HepG2 (cell line): ENCODE measurements around the gene HPS1. TPM values are rescaled to one million over a fixed set of nuclear protein-coding genes. Genes with fewer than 3 reads are reported as not detected.

Experiments used
- ATAC-seq: fragments of 200-7000 bp; cut with Tn5 transposase; 3 replicates; pipeline ENCODE4 v1.9.1; 2020; ENCODE audit warnings: mild to moderate bottlenecking, moderate library complexity
- BruUV-seq: library from RNA; stranded (reverse); fragments of 400-500 nt; replicated peaks from 2 replicates; lab custom pipeline; 2021; lab: Mats Ljungman, UMichigan
- CTCF ChIA-PET: fragments of 300-600 bp; formaldehyde crosslinking; extraction: SDS; loops from one replicate; lab custom pipeline; 2021; ENCODE audit warnings: low total read pairs, inconsistent platforms, low intra/inter-chr PET ratio; lab: Yijun Ruan, JAX
- POLR2A ChIA-PET: fragments of 350-600 bp; sonication (Branson Sonifier 250); formaldehyde crosslinking; loops from one replicate; lab custom pipeline; 2020; ENCODE audit warnings: antibody characterized with exemption, inconsistent platforms; lab: Yijun Ruan, JAX
- DNase-seq: peaks from one replicate; pipeline ENCODE4 v3.0.0-alpha.2; 2015; ENCODE audit warnings: low spot score
- FAIRE-seq: peaks from 3 replicates; lab custom pipeline; 2011; peaks lifted over from hg19 to GRCh38; lab: Jason Lieb, UNC
- H2AFZ ChIP-seq: one replicate; pipeline ENCODE4 v1.6.1; 2011; ENCODE audit warnings: low read length, inconsistent platforms
- H3K27ac ChIP-seq: fragments of 300-600 bp; 3 replicates; pipeline ENCODE4 v1.8.0; 2011; ENCODE audit warnings: mixed run types, mild to moderate bottlenecking, mixed read lengths, low read length, inconsistent platforms; ENCODE audit not compliant: insufficient read depth; ENCODE audit errors: extremely low read length
- H3K27me3 ChIP-seq, 2 experiments: fragments of 200-600 bp in 1 of 2; 2 replicates in 1 of 2; 3 replicates in 1 of 2; pipeline versions ENCODE4 v1.6.0 to v1.8.0; 2011; ENCODE audit warnings: low read length in 2 of 2, mild to moderate bottlenecking in 2 of 2, moderate library complexity in 2 of 2, inconsistent platforms in 1 of 2; ENCODE audit not compliant: insufficient read depth in 2 of 2, control insufficient read depth in 1 of 2
- H3K36me3 ChIP-seq, 2 experiments: fragments of 200-600 bp in 1 of 2; replicated peaks in 1 of 2; 2 replicates in 1 of 2; 3 replicates in 1 of 2; pipeline versions ENCODE4 v1.5.1 to v1.8.0; 2011; ENCODE audit warnings: low read length in 2 of 2, inconsistent platforms in 1 of 2; ENCODE audit not compliant: insufficient read depth in 2 of 2, control insufficient read depth in 1 of 2
- H3K4me1 ChIP-seq: 2 replicates; pipeline ENCODE4 v1.5.1; 2012; ENCODE audit warnings: low read length, inconsistent platforms; ENCODE audit not compliant: insufficient read depth
- H3K4me2 ChIP-seq: 2 replicates; pipeline ENCODE4 v1.6.0; 2011; ENCODE audit warnings: low read depth, low read length, inconsistent platforms
- H3K4me3 ChIP-seq, 3 experiments: fragments of 200-600 bp in 1 of 3; sonication (generic), shearing (Covaris generic) in 1 of 3; replicated peaks in 1 of 3; 2 replicates each; pipeline ENCODE4 v1.5.1; 2011 to 2016; ENCODE audit warnings: low read length in 3 of 3, inconsistent platforms in 2 of 3, low read depth in 2 of 3, mild to moderate bottlenecking in 2 of 3, control low read depth in 1 of 3, mixed read lengths in 1 of 3; ENCODE audit not compliant: insufficient read depth in 1 of 3
- H3K79me2 ChIP-seq: one replicate; pipeline ENCODE4 v1.6.1; 2011; ENCODE audit warnings: low read length, inconsistent platforms; ENCODE audit not compliant: insufficient read depth
- H3K9ac ChIP-seq: 2 replicates; pipeline ENCODE4 v1.6.0; 2011; ENCODE audit warnings: mild to moderate bottlenecking, low read depth, low read length, inconsistent platforms; ENCODE audit not compliant: insufficient read depth
- H3K9me3 ChIP-seq: 2 replicates; pipeline ENCODE4 v1.5.1; 2012; ENCODE audit warnings: mild to moderate bottlenecking, low read length
- H4K20me1 ChIP-seq: 2 replicates; pipeline ENCODE4 v1.6.0; 2011; ENCODE audit warnings: inconsistent platforms, mild to moderate bottlenecking, low read length, moderate library complexity; ENCODE audit not compliant: insufficient read depth
- ATF7-NPFF ChIP-seq: sonication (generic); formaldehyde crosslinking; IDR thresholded peaks from 2 replicates; pipeline ENCODE4 v1.8.1; 2023; ENCODE audit warnings: mild to moderate bottlenecking, low read depth, missing genetic modification reagents, moderate library complexity
- IKZF1 ChIP-seq: fragments of 450-650 bp; IDR thresholded peaks from 2 replicates; pipeline ENCODE4 v1.7.1; 2016
- NCOA5 ChIP-seq: sonication (generic); formaldehyde crosslinking; IDR thresholded peaks from 2 replicates; pipeline ENCODE4 v1.4.0; 2020; ENCODE audit warnings: missing genetic modification reagents
- POGZ ChIP-seq: sonication (generic); formaldehyde crosslinking; IDR thresholded peaks from 2 replicates; pipeline ENCODE4 v1.4.0; 2020; ENCODE audit warnings: mild to moderate bottlenecking, missing genetic modification reagents
- TCF12 ChIP-seq, 2 experiments: fragments of 450-650 bp in 1 of 2; sonication (generic) in 1 of 2; formaldehyde crosslinking in 1 of 2; IDR thresholded peaks; 2 replicates each; pipeline versions ENCODE4 v1.6.1 to v1.8.0; 2017 to 2022; ENCODE audit warnings: antibody characterized with exemption in 1 of 2, mild to moderate bottlenecking in 1 of 2, missing genetic modification reagents in 1 of 2, moderate library complexity in 1 of 2
- ZKSCAN1 ChIP-seq: fragments of 150-350 bp; IDR thresholded peaks from 2 replicates; pipeline ENCODE4 v1.6.1; 2014; ENCODE audit warnings: low read length
- ZNF746 ChIP-seq: sonication (generic); formaldehyde crosslinking; IDR thresholded peaks from 2 replicates; pipeline ENCODE4 v1.8.0; 2022; ENCODE audit warnings: mild to moderate bottlenecking, missing genetic modification reagents
- ZSCAN9 ChIP-seq: IDR thresholded peaks from 2 replicates; pipeline ENCODE4 v1.6.1; 2016; ENCODE audit warnings: borderline replicate concordance
- WGBS: methylation state at CpG from one replicate; pipeline ENCODE4 v1.1.6; 2017; ENCODE audit warnings: low lambda C conversion rate; 5-methylcytosine and 5-hydroxymethylcytosine counted together
- in situ Hi-C: cut with HindIII; loops from 2 replicates; pipeline ENCODE4 v1.10.0; 2017; ENCODE audit warnings: low pct_unique_long_range_greater_than_20kb; ENCODE audit not compliant: extremely low pct_ligation_motif_present
- intact Hi-C: fragments of 100-400 bp; cut with micrococcal nuclease; formaldehyde crosslinking; loops from one replicate; pipeline ENCODE4 v1.10.0; 2022; ENCODE audit not compliant: unreplicated experiment
- polyA plus RNA-seq, 8 experiments: library from polyadenylated mRNA; depleted of rRNA in 3 of 8; stranded (reverse) in 7 of 8; unstranded in 1 of 8; fragments of >200 nt; fragmentation: Illumina TruSeq in 4 of 8; extraction: Trizol in 4 of 8; gene quantifications; 2 replicates each; pipeline versions ENCODE4 v1.2.1 to v1.2.3, GENCODE V29; 2011 to 2016; ENCODE audit warnings: low read depth in 4 of 8, missing spikeins in 1 of 8, mixed read lengths in 1 of 8; ENCODE audit not compliant: insufficient read depth in 1 of 8
- total RNA-seq, 5 experiments: library from RNA; depleted of rRNA; stranded (reverse); fragments of >200 nt; fragmentation: Illumina TruSeq; extraction: Trizol; gene quantifications; 2 replicates each; pipeline ENCODE4 v1.2.3, GENCODE V29; 2016; ENCODE audit warnings: low read depth in 1 of 5
- TF ChIP-seq, protein P1 (sequence below): sonication (generic); formaldehyde crosslinking; IDR thresholded peaks from 2 replicates; pipeline ENCODE4 v1.4.0; 2020; ENCODE audit warnings: missing genetic modification reagents
- TF ChIP-seq, protein P2 (sequence below): sonication (generic); formaldehyde crosslinking; IDR thresholded peaks from 2 replicates; pipeline ENCODE4; 2020; ENCODE audit warnings: missing genetic modification reagents, mild to moderate bottlenecking, borderline replicate concordance
- TF ChIP-seq, protein P3 (sequence below): sonication (generic); formaldehyde crosslinking; IDR thresholded peaks from 2 replicates; pipeline ENCODE4 v1.5.1; 2020; ENCODE audit warnings: mild to moderate bottlenecking, moderate library complexity, missing genetic modification reagents

The HPS1 gene
- total and polyA plus RNA-seq, 2 of the 13 experiments (the other 11 are each of a cell fraction or from before 2014, with no cell fraction given), result 24.6 to 25.8 TPM

DNA sequence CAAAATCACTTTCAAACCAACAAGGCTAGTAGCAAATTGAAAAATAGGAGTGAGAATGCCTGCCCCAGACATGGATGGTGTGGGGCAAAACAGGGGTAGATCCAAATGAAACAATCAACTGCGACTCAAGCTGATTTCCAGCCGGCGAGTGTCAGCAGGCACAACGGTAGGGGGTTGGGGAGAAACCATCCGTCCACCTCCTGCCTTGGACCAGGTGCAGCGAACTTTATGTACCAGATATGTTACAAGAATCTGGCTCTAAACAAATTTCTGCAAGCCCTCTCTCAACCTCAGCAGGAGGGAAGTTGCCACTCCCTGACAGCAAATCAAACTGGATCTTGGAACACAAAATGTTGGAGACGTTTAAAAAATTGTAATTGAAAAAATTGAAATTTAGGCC lies 76.9 kb downstream of the HPS1 start:
- Histone ChIP-seq H3K9me3 (no peaks in the 10 kb centered on the region), H3K36me3 (no peaks in the 10 kb centered on the region), H3K4me1 (no peaks in the 10 kb centered on the region), H3K79me2 (no peaks in the 10 kb centered on the region), H3K4me3 (no peak overlapping the region), H4K20me1 (no peaks in the 10 kb centered on the region), H3K9ac (no peak overlapping the region), H3K27me3 (peaks cover 6 to 59% of the 10 kb centered on the region in 2 experiments; a peak in 3 of 5 replicates), H2AFZ (no peak overlapping the region), H3K27ac (no peak overlapping the region)
- FAIRE-seq (no peak), ATAC-seq (no peak), DNase-seq (no peak)
- intact Hi-C loops (no loop called here), in situ Hi-C loops (no loop called here)
- no TSS peak for BruUV-seq
- CTCF ChIA-PET, result no interaction called here
- TF ChIP-seq, protein P1, sequence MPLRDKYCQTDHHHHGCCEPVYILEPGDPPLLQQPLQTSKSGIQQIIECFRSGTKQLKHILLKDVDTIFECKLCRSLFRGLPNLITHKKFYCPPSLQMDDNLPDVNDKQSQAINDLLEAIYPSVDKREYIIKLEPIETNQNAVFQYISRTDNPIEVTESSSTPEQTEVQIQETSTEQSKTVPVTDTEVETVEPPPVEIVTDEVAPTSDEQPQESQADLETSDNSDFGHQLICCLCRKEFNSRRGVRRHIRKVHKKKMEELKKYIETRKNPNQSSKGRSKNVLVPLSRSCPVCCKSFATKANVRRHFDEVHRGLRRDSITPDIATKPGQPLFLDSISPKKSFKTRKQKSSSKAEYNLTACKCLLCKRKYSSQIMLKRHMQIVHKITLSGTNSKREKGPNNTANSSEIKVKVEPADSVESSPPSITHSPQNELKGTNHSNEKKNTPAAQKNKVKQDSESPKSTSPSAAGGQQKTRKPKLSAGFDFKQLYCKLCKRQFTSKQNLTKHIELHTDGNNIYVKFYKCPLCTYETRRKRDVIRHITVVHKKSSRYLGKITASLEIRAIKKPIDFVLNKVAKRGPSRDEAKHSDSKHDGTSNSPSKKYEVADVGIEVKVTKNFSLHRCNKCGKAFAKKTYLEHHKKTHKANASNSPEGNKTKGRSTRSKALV (CRISPR knock-in tag), result no peak
- TF ChIP-seq, protein P2, sequence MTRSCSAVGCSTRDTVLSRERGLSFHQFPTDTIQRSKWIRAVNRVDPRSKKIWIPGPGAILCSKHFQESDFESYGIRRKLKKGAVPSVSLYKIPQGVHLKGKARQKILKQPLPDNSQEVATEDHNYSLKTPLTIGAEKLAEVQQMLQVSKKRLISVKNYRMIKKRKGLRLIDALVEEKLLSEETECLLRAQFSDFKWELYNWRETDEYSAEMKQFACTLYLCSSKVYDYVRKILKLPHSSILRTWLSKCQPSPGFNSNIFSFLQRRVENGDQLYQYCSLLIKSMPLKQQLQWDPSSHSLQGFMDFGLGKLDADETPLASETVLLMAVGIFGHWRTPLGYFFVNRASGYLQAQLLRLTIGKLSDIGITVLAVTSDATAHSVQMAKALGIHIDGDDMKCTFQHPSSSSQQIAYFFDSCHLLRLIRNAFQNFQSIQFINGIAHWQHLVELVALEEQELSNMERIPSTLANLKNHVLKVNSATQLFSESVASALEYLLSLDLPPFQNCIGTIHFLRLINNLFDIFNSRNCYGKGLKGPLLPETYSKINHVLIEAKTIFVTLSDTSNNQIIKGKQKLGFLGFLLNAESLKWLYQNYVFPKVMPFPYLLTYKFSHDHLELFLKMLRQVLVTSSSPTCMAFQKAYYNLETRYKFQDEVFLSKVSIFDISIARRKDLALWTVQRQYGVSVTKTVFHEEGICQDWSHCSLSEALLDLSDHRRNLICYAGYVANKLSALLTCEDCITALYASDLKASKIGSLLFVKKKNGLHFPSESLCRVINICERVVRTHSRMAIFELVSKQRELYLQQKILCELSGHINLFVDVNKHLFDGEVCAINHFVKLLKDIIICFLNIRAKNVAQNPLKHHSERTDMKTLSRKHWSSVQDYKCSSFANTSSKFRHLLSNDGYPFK, result no peak
- TF ChIP-seq ZSCAN9, result no peak
- no peak for TF ChIP-seq ZKSCAN1
- no peak for TF ChIP-seq NCOA5
- no peak for TF ChIP-seq TCF12 (IDR thresholded peaks at IDR 0.05)
- TF ChIP-seq TCF12 (CRISPR knock-in tag; IDR thresholded peaks at IDR 0.05), result no peak
- TF ChIP-seq, protein P3, sequence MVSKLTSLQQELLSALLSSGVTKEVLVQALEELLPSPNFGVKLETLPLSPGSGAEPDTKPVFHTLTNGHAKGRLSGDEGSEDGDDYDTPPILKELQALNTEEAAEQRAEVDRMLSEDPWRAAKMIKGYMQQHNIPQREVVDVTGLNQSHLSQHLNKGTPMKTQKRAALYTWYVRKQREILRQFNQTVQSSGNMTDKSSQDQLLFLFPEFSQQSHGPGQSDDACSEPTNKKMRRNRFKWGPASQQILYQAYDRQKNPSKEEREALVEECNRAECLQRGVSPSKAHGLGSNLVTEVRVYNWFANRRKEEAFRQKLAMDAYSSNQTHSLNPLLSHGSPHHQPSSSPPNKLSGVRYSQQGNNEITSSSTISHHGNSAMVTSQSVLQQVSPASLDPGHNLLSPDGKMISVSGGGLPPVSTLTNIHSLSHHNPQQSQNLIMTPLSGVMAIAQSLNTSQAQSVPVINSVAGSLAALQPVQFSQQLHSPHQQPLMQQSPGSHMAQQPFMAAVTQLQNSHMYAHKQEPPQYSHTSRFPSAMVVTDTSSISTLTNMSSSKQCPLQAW (CRISPR knock-in tag), result no peak
- no peak for TF ChIP-seq IKZF1
- no peak for TF ChIP-seq POGZ (CRISPR knock-in tag)
- no peak for TF ChIP-seq ATF7-NPFF (CRISPR knock-in tag)
- no peak for TF ChIP-seq ZNF746 (CRISPR knock-in tag)
- TF ChIP-seq, all 625 proteins: peak for 0
- WGBS, result 53% methylated on average over 7 of the region's 7 CpGs
- POLR2A ChIA-PET, result no interaction called here
- H3K4me2 ChIP-seq, result no peak overlapping the region
